H9 (cell line): ENCODE results near the gene ARPC4. TPM values are rescaled to one million over a fixed set of nuclear protein-coding genes. Genes with fewer than 3 reads are reported as not detected.

Experiments
- DNase-seq: peaks from one replicate; pipeline ENCODE4 v3.0.0-alpha.2; 2017
- H2AFZ ChIP-seq: one replicate; pipeline ENCODE4 v1.6.1; 2013; ENCODE audit warnings: mild to moderate bottlenecking, low read length, control low read depth, moderate library complexity
- H2AK5ac ChIP-seq: 2 replicates; pipeline ENCODE4 v1.6.1; 2013; ENCODE audit warnings: low read length, control low read depth, mixed read lengths; ENCODE audit not compliant: insufficient read length
- H2BK120ac ChIP-seq: one replicate; pipeline ENCODE4 v1.6.1; 2013; ENCODE audit warnings: low read depth, mild to moderate bottlenecking, low read length, control low read depth, inconsistent platforms; ENCODE audit not compliant: poor library complexity, severe bottlenecking
- H2BK12ac ChIP-seq: 2 replicates; pipeline ENCODE4 v1.6.1; 2013; ENCODE audit warnings: low read length, control low read depth, mixed read lengths, low read depth; ENCODE audit not compliant: insufficient read length
- H2BK15ac ChIP-seq: 2 replicates; pipeline ENCODE4 v1.6.1; 2013; ENCODE audit warnings: low read depth, low read length, control low read depth
- H2BK20ac ChIP-seq: one replicate; pipeline ENCODE4 v1.6.1; 2013; ENCODE audit warnings: low read depth, mild to moderate bottlenecking, low read length, control low read depth, inconsistent platforms; ENCODE audit not compliant: poor library complexity, severe bottlenecking
- H2BK5ac ChIP-seq: 2 replicates; pipeline ENCODE4 v1.6.1; 2013; ENCODE audit warnings: low read length, control low read depth, mixed read lengths; ENCODE audit not compliant: insufficient read length
- H3K14ac ChIP-seq: 2 replicates; pipeline ENCODE4 v1.6.1; 2013; ENCODE audit warnings: low read length, control low read depth; ENCODE audit not compliant: insufficient read depth
- H3K18ac ChIP-seq: 2 replicates; pipeline ENCODE4 v1.6.1; 2013; ENCODE audit warnings: low read depth, mild to moderate bottlenecking, mixed read lengths, low read length, control low read depth; ENCODE audit not compliant: insufficient read length
- H3K23ac ChIP-seq: 2 replicates; pipeline ENCODE4 v1.6.1; 2013; ENCODE audit warnings: low read length, control low read depth, mixed read lengths, low read depth; ENCODE audit not compliant: insufficient read length
- H3K23me2 ChIP-seq: 2 replicates; pipeline ENCODE4 v1.6.1; 2013; ENCODE audit warnings: low read depth, mild to moderate bottlenecking, mixed read lengths, low read length, control low read depth; ENCODE audit not compliant: insufficient read length, poor library complexity, severe bottlenecking
- H3K27ac ChIP-seq: 2 replicates; pipeline ENCODE4 v1.5.1; 2013; ENCODE audit warnings: low read length, control low read depth, mixed read lengths, low read depth; ENCODE audit not compliant: insufficient read length
- H3K27me3 ChIP-seq: 2 replicates; pipeline ENCODE4 v1.6.1; 2013; ENCODE audit warnings: low read length, control low read depth, inconsistent platforms; ENCODE audit not compliant: insufficient read depth
- H3K4ac ChIP-seq: 2 replicates; pipeline ENCODE4 v1.6.1; 2013; ENCODE audit warnings: low read depth, mild to moderate bottlenecking, control low read depth, inconsistent platforms, low read length, moderate library complexity
- H3K4me1 ChIP-seq: 2 replicates; pipeline ENCODE4 v1.6.1; 2013; ENCODE audit warnings: low read length, control low read depth, inconsistent platforms; ENCODE audit not compliant: insufficient read depth
- H3K4me2 ChIP-seq: 2 replicates; pipeline ENCODE4 v1.6.1; 2013; ENCODE audit warnings: low read length, control low read depth, mixed read lengths; ENCODE audit not compliant: insufficient read length, insufficient read depth
- H3K56ac ChIP-seq: 2 replicates; pipeline ENCODE4 v1.6.1; 2013; ENCODE audit warnings: low read depth, mild to moderate bottlenecking, mixed read lengths, low read length, control low read depth; ENCODE audit not compliant: insufficient read length
- H3K79me1 ChIP-seq: 2 replicates; pipeline ENCODE4 v1.6.1; 2013; ENCODE audit warnings: low read depth, mild to moderate bottlenecking, moderate library complexity, low read length, control low read depth, inconsistent platforms; ENCODE audit not compliant: insufficient read depth, poor library complexity, severe bottlenecking
- H3K79me2 ChIP-seq: 2 replicates; pipeline ENCODE4 v1.6.1; 2013; ENCODE audit warnings: low read length, control low read depth, inconsistent platforms; ENCODE audit not compliant: insufficient read depth
- H3K9ac ChIP-seq: 2 replicates; pipeline ENCODE4 v1.6.1; 2013; ENCODE audit warnings: low read length, control low read depth, mixed read lengths; ENCODE audit not compliant: insufficient read length; ENCODE audit errors: extremely low read depth
- H3K9me3 ChIP-seq: one replicate; pipeline ENCODE4 v1.6.1; 2013; ENCODE audit warnings: low read depth, low read length, inconsistent platforms; ENCODE audit not compliant: control insufficient read depth
- H3T11ph ChIP-seq: one replicate; pipeline ENCODE4 v1.6.1; 2013; ENCODE audit warnings: mild to moderate bottlenecking, low read length, control low read depth, inconsistent platforms
- H4K20me1 ChIP-seq: one replicate; pipeline ENCODE4 v1.6.1; 2013; ENCODE audit not compliant: control insufficient read depth, insufficient read length, insufficient read depth
- H4K5ac ChIP-seq: 2 replicates; pipeline ENCODE4 v1.6.1; 2013; ENCODE audit warnings: low read depth, mild to moderate bottlenecking, mixed read lengths, low read length, control low read depth; ENCODE audit not compliant: insufficient read length
- H4K8ac ChIP-seq: replicated peaks from 2 replicates; pipeline ENCODE4 v1.6.1; 2013; ENCODE audit warnings: low read length, control low read depth, mixed read lengths, low read depth; ENCODE audit not compliant: insufficient read length
- H4K91ac ChIP-seq: 2 replicates; pipeline ENCODE4 v1.6.1; 2013; ENCODE audit warnings: low read depth, mild to moderate bottlenecking, moderate library complexity, mixed read lengths, low read length, control low read depth; ENCODE audit not compliant: insufficient read length
- H3K27ac Mint-ChIP-seq, 3 experiments: 2 replicates in 2 of 3; 3 replicates in 1 of 3; pipeline ENCODE4 v1.8.0; 2020 to 2021; ENCODE audit warnings: mixed read lengths in 3 of 3, mild to moderate bottlenecking in 1 of 3, moderate library complexity in 1 of 3
- H3K27me3 Mint-ChIP-seq: 2 replicates; pipeline ENCODE4 v1.8.0; 2021; ENCODE audit warnings: low read depth, mild to moderate bottlenecking, moderate library complexity, mixed read lengths
- H3K36me3 Mint-ChIP-seq, 3 experiments: 2 replicates in 2 of 3; 3 replicates in 1 of 3; pipeline ENCODE4 v1.8.0; 2020 to 2021; ENCODE audit warnings: low read depth in 3 of 3, mixed read lengths in 3 of 3; ENCODE audit not compliant: insufficient read depth in 1 of 3
- H3K4me1 Mint-ChIP-seq, 2 experiments: 2 replicates each; pipeline ENCODE4 v1.8.0; 2020; ENCODE audit warnings: mixed read lengths in 2 of 2
- H3K4me3 Mint-ChIP-seq, 2 experiments: 2 replicates in 1 of 2; 3 replicates in 1 of 2; pipeline ENCODE4 v1.8.0; 2020 to 2021; ENCODE audit warnings: mild to moderate bottlenecking in 2 of 2, mixed read lengths in 2 of 2, moderate library complexity in 1 of 2
- H3K9me3 Mint-ChIP-seq, 2 experiments: 2 replicates in 1 of 2; 3 replicates in 1 of 2; pipeline ENCODE4 v1.8.0; 2020; ENCODE audit warnings: mild to moderate bottlenecking in 2 of 2, mixed read lengths in 2 of 2, moderate library complexity in 1 of 2
- WGBS: extraction: QIAGEN DNeasy Blood & Tissue Kit; methylation state at CpG from one replicate; pipeline ENCODE4 v1.1.7; 2013; ENCODE audit warnings: missing lambda C conversion rate, low lambda C conversion rate, mixed read lengths; ENCODE audit not compliant: insufficient read length; ENCODE audit errors: extremely low coverage; 5-methylcytosine and 5-hydroxymethylcytosine counted together
- total RNA-seq: library from RNA; stranded (reverse); gene quantifications from 2 replicates; pipeline ENCODE4 v1.2.1, GENCODE V29; 2021
- TF ChIP-seq, protein P1 (sequence below): fragments of 200-600 bp; sonication (generic); conservative IDR thresholded peaks from 3 replicates; pipeline ENCODE4 v1.8.0; 2021; ENCODE audit warnings: antibody characterized with exemption, mild to moderate bottlenecking

The ARPC4 gene
- total RNA-seq, 1 experiment from 2014 or later = 161 TPM

DNA sequence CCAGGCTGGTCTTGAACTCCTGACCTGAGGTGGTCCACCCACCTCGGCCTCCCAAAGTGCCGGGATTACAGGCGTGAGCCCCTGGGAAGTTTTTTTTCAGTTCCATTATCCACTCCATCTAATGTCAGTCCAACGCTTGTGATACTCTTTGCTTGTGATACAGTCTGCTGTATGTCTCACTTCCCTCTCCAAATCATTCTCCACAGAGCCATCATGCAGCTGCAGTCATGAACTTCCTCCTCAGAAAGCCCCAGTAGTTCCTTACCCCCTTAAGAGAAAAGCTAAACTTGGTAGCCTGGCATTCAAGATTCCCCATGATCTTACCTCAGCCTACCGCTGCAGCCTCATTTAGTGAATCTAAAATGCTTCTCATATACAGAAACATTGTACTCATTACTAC is 2.3 kb downstream of the ARPC4 start:
- H2BK15ac ChIP-seq = no peak overlapping the region
- H2BK5ac ChIP-seq = no peak overlapping the region
- H3K4ac ChIP-seq = no peak overlapping the region
- no peak overlapping the region for H4K91ac ChIP-seq
- no peak overlapping the region for H3T11ph ChIP-seq
- DNase-seq = no peak
- H3K79me1 ChIP-seq = no peaks in the 10 kb centered on the region
- Mint-ChIP-seq H3K27me3 (peaks cover 1% of the 10 kb centered on the region; the same call in 1 of the 2 replicates), H3K36me3 (peaks cover 35 to 54% (median 43%) of the 10 kb centered on the region in 3 experiments; a peak in 6 of 7 replicates), H3K4me1 (peaks cover 10 to 19% of the 10 kb centered on the region in 2 experiments), H3K4me3 (peak overlapping the region; percentile 38 to 48; a peak in 4 of 5 replicates), H3K9me3 (no peaks in the 10 kb centered on the region), H3K27ac (no peak overlapping the region)
- no peak overlapping the region for H3K23ac ChIP-seq
- no peak overlapping the region for H3K18ac ChIP-seq
- no peak overlapping the region for H4K5ac ChIP-seq
- no peak overlapping the region for H2BK12ac ChIP-seq
- H2BK20ac ChIP-seq = no peak overlapping the region
- WGBS = no CpG with 5 or more reads among the region's 5 CpGs
- H4K8ac ChIP-seq = no peak overlapping the region
- no peaks in the 10 kb centered on the region for H3K4me1 ChIP-seq
- H3K27ac ChIP-seq = no peak overlapping the region
- no peaks in the 10 kb centered on the region; the same call in 1 of the 2 replicates for H3K27me3 ChIP-seq
- no peak overlapping the region for H3K14ac ChIP-seq
- no peak overlapping the region for H3K56ac ChIP-seq
- H2AFZ ChIP-seq = no peak overlapping the region
- TF ChIP-seq, protein P1, sequence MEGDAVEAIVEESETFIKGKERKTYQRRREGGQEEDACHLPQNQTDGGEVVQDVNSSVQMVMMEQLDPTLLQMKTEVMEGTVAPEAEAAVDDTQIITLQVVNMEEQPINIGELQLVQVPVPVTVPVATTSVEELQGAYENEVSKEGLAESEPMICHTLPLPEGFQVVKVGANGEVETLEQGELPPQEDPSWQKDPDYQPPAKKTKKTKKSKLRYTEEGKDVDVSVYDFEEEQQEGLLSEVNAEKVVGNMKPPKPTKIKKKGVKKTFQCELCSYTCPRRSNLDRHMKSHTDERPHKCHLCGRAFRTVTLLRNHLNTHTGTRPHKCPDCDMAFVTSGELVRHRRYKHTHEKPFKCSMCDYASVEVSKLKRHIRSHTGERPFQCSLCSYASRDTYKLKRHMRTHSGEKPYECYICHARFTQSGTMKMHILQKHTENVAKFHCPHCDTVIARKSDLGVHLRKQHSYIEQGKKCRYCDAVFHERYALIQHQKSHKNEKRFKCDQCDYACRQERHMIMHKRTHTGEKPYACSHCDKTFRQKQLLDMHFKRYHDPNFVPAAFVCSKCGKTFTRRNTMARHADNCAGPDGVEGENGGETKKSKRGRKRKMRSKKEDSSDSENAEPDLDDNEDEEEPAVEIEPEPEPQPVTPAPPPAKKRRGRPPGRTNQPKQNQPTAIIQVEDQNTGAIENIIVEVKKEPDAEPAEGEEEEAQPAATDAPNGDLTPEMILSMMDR = no peak
- peaks cover 5% of the 10 kb centered on the region; the same call in 1 of the 2 replicates for H3K79me2 ChIP-seq
- no peak overlapping the region for H3K9ac ChIP-seq
- H4K20me1 ChIP-seq = no peaks in the 10 kb centered on the region
- no peak overlapping the region for H2AK5ac ChIP-seq
- H2BK120ac ChIP-seq = no peak overlapping the region
- no peak overlapping the region for H3K4me2 ChIP-seq
- H3K9me3 ChIP-seq = no peaks in the 10 kb centered on the region
- peaks cover 6% of the 10 kb centered on the region for H3K23me2 ChIP-seq
